Smooth muscle cell (in vitro differentiated cells): ENCODE data around the gene NDUFA7. TPM values are rescaled to one million over a fixed set of nuclear protein-coding genes. Genes with fewer than 3 reads are reported as not detected.
A peak's percentile ranks its signal among the peaks of the same experiment; 100 is the strongest.

Source experiments
- DNase-seq: peaks from one replicate; lab custom pipeline; 2025; ENCODE audit not compliant: unreplicated experiment; lab: John Stamatoyannopoulos, UW
- H2AFZ ChIP-seq: fragments of 200-600 bp; sonication (generic); 2 replicates; pipeline ENCODE4 v1.6.0; 2016; ENCODE audit warnings: antibody characterized with exemption, low read depth, mild to moderate bottlenecking
- H3F3A ChIP-seq: fragments of 200-600 bp; sonication (generic); 2 replicates; pipeline ENCODE4 v1.6.0; 2017; ENCODE audit warnings: antibody characterized with exemption, low read depth
- H3K27ac ChIP-seq: fragments of 200-600 bp; sonication (generic); 2 replicates; pipeline ENCODE4 v1.5.1; 2016; ENCODE audit warnings: low read depth, mild to moderate bottlenecking
- H3K27me3 ChIP-seq: fragments of 200-600 bp; sonication (generic); 2 replicates; pipeline ENCODE4 v1.6.1; 2016; ENCODE audit warnings: low read depth, mild to moderate bottlenecking
- H3K36me3 ChIP-seq: fragments of 200-600 bp; sonication (generic); 2 replicates; pipeline ENCODE4 v1.5.1; 2016; ENCODE audit warnings: low read depth
- H3K4me1 ChIP-seq: fragments of 200-600 bp; sonication (generic); 2 replicates; pipeline ENCODE4 v1.5.1; 2016; ENCODE audit warnings: low read depth
- H3K4me2 ChIP-seq: fragments of 200-600 bp; sonication (generic); 2 replicates; pipeline ENCODE4 v1.6.0; 2016; ENCODE audit warnings: mild to moderate bottlenecking
- H3K4me3 ChIP-seq: fragments of 200-600 bp; sonication (generic); 2 replicates; pipeline ENCODE4 v1.5.1; 2016; ENCODE audit warnings: mild to moderate bottlenecking
- H3K79me2 ChIP-seq: fragments of 200-600 bp; sonication (generic); 2 replicates; pipeline ENCODE4 v1.6.0; 2016; ENCODE audit warnings: low read depth, mild to moderate bottlenecking
- H3K9ac ChIP-seq: fragments of 200-600 bp; sonication (generic); 2 replicates; pipeline ENCODE4 v1.6.0; 2016; ENCODE audit warnings: low read depth
- H3K9me3 ChIP-seq: fragments of 200-600 bp; sonication (generic); replicated peaks from 2 replicates; pipeline ENCODE4 v1.5.1; 2016; ENCODE audit warnings: low read depth
- H4K20me1 ChIP-seq: fragments of 200-600 bp; sonication (generic); 2 replicates; pipeline ENCODE4 v1.6.0; 2016; ENCODE audit warnings: low read depth
- CTCF ChIP-seq: fragments of 200-600 bp; sonication (generic); IDR thresholded peaks from 2 replicates; pipeline ENCODE4 v1.5.1; 2017; ENCODE audit warnings: borderline replicate concordance, mild to moderate bottlenecking, antibody characterized with exemption; ENCODE audit not compliant: insufficient read depth, poor library complexity, severe bottlenecking
- WGBS: methylation state at CpG from one replicate; pipeline ENCODE4 v1.1.7; 2016; ENCODE audit warnings: low lambda C conversion rate; 5-methylcytosine and 5-hydroxymethylcytosine counted together
- polyA plus RNA-seq: library from polyadenylated mRNA; unstranded; fragments of >200 nt; fragmentation: Nextera tagmentation; extraction: Ambion mirVana; gene quantifications from 2 replicates; pipeline ENCODE4 v1.2.1, GENCODE V29; 2016
- total RNA-seq: library from RNA; depleted of rRNA; stranded (reverse); fragments of >200 nt; gene quantifications from 2 replicates; pipeline ENCODE4 v1.2.3, GENCODE V29; 2014

The NDUFA7 gene
- total and polyA plus RNA-seq, 2 experiments from 2014 or later = 17.3 to 80.4 TPM

GRCh38 chr19:8307965-8308866 lies 13.0 kb downstream of the NDUFA7 start, which contains the start of gene CD320:
TSS of gene CD320 (minus strand) at chr19:8308358. CDS start at chr19:8308290, 68 bp downstream.
- H3K27ac ChIP-seq = peak within 1 kb of the TSS; percentile 26
- peak within 1 kb of the TSS; percentile 33 for H3K9ac ChIP-seq
- WGBS = 2% methylated on average over 63 of the region's 63 CpGs

GRCh38 chr19:8307400-8307964 lies 13.7 kb downstream of the NDUFA7 start:
- no peak for DNase-seq
- no peak for TF ChIP-seq CTCF
- Histone ChIP-seq H3K36me3 (no peaks in the 10 kb centered on the region), H3F3A (no peaks in the 10 kb centered on the region), H3K4me3 (peak overlapping the region; percentile 49), H3K9me3 (no peaks in the 10 kb centered on the region), H4K20me1 (no peaks in the 10 kb centered on the region), H3K27me3 (no peaks in the 10 kb centered on the region), H3K4me1 (peaks cover 14% of the 10 kb centered on the region), H3K27ac (no peak overlapping the region), H3K9ac (no peak overlapping the region), H3K79me2 (no peaks in the 10 kb centered on the region), H2AFZ (no peak overlapping the region), H3K4me2 (peak overlapping the region; percentile 95)
- 10% methylated on average over 24 of the region's 24 CpGs for WGBS

More at GRCh38 chr19:8307965-8308866, 13.0 kb downstream of the NDUFA7 start, which contains the start of gene CD320:
- Histone ChIP-seq H3F3A (no peaks in the 10 kb centered on the region), H3K27me3 (no peaks in the 10 kb centered on the region), H3K9me3 (no peaks in the 10 kb centered on the region), H3K4me3 (peak within 1 kb of the TSS; percentile 49), H3K36me3 (no peaks in the 10 kb centered on the region), H4K20me1 (no peaks in the 10 kb centered on the region), H3K4me2 (peak within 1 kb of the TSS; percentile 95), H3K4me1 (peaks cover 14% of the 10 kb centered on the region), H3K79me2 (no peaks in the 10 kb centered on the region), H2AFZ (peak within 1 kb of the TSS; percentile 40)
- DNase-seq = peak; percentile 83
- no peak for TF ChIP-seq CTCF

- no peak for TF ChIP-seq CTCF
- 94% methylated on average over 17 of the region's 17 CpGs for WGBS
- Histone ChIP-seq H3K79me2 (no peaks in the 10 kb centered on the region), H3K4me3 (no peak overlapping the region), H3K27ac (no peak overlapping the region), H3K4me1 (peaks cover 14% of the 10 kb centered on the region), H3F3A (no peaks in the 10 kb centered on the region), H3K9ac (no peak overlapping the region), H3K27me3 (no peaks in the 10 kb centered on the region), H3K9me3 (no peaks in the 10 kb centered on the region), H2AFZ (no peak overlapping the region), H4K20me1 (no peaks in the 10 kb centered on the region), H3K4me2 (no peak overlapping the region), H3K36me3 (no peaks in the 10 kb centered on the region)
- DNase-seq = no peak
Observed at GRCh38 chr19:8306235-8307054, 14.7 kb downstream of the NDUFA7 start.
